GM12873 (cell line): ENCODE data around the gene JAZF1.

Experiments
- TF ChIP-seq, protein P1 (sequence below): IDR thresholded peaks from 2 replicates; pipeline ENCODE4 v1.5.1; 2012; ENCODE audit warnings: low read depth, mild to moderate bottlenecking, moderate library complexity, low read length, control low read depth; ENCODE audit not compliant: insufficient read depth; ENCODE audit errors: missing control alignments

The JAZF1 gene

DNA sequence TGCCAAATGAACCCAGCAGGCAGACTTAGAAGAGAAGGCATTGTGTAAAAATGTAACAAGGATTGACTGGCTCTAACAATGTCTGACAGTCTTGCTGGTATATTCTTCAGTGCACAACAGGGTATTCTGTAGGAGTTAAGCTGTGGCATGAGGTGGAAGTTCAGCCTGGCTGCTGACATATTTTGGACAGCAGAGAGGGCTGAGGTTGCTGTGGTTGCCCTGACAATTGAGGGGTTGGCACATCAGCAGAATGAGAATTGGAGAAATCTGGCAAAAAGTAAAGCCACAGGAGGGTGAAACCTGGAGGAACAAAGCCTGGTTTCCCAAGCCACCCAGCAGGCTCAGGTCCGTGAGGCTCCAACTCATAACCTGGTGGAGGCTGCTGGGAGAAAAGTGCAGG, 220.2 kb downstream of the JAZF1 start:
- TF ChIP-seq, protein P1, sequence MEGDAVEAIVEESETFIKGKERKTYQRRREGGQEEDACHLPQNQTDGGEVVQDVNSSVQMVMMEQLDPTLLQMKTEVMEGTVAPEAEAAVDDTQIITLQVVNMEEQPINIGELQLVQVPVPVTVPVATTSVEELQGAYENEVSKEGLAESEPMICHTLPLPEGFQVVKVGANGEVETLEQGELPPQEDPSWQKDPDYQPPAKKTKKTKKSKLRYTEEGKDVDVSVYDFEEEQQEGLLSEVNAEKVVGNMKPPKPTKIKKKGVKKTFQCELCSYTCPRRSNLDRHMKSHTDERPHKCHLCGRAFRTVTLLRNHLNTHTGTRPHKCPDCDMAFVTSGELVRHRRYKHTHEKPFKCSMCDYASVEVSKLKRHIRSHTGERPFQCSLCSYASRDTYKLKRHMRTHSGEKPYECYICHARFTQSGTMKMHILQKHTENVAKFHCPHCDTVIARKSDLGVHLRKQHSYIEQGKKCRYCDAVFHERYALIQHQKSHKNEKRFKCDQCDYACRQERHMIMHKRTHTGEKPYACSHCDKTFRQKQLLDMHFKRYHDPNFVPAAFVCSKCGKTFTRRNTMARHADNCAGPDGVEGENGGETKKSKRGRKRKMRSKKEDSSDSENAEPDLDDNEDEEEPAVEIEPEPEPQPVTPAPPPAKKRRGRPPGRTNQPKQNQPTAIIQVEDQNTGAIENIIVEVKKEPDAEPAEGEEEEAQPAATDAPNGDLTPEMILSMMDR, result no peak

DNA sequence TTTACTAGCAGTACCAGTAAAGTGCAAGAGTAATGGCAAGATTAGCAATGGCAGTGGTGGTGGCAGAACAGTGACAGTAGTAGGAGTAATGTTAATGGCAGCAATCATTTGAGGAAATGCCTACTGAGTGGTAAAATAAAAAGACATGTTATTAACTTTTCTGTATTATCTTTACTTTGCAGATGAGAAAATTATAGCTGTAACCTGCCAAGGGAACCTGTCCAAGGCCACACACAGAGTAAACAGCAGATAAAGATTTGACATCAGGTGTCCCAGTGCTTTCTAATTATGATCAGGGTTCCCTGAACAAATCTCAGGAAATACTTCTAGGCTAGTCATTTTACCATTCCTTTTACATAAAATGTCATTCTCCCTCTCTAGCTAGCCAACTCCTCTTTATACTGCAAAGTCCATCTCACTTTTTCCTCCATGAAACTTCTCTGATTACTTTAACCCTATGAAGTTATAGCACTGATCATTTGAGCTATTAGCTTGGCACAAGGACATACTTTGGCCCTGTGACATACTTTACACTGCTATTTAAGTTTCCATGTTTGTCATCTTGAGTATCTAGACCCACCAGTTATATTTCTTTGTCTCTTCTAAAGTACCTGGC, 221.6 kb downstream of the JAZF1 start:
- TF ChIP-seq, protein P1, result no peak

DNA sequence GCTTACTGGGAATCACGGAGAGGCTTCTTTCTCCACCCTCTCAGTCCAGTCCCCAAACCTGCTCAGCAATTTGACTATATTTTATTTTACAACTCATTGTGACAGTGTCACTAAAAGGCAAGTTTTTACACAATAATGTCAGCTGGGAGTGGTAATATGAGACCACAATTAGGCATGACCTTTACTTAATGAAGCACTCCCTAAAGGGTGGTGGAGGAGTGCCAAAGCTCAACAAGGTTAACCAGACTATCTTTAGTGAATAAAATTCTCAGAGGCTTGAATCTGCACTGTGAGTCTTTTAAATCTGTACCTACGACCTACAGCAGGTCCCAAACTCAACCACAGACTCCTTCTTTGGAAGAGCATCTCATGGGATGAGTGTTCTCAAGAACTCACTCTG, 225.0 kb downstream of the JAZF1 start:
- TF ChIP-seq, protein P1, result no peak

DNA sequence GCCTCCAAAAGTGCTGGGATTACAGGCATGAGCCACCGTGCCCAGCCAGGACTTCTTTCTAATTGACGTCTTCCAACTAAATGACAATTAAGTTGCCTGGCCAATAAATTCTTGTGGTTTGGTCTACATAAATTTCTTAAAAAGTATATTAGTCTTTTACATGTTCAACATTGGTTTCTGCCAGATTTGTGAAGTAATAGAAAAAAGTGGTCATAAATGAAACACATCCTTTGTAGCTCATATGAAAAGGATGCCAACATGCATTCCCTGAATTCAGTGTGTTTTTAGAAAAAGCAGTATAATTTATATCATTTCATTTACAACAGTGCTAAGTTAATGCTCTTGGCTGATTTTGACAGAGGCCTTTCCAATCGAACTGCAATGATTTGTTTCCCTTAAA, 225.6 kb downstream of the JAZF1 start:
- TF ChIP-seq, protein P1, result no peak

DNA sequence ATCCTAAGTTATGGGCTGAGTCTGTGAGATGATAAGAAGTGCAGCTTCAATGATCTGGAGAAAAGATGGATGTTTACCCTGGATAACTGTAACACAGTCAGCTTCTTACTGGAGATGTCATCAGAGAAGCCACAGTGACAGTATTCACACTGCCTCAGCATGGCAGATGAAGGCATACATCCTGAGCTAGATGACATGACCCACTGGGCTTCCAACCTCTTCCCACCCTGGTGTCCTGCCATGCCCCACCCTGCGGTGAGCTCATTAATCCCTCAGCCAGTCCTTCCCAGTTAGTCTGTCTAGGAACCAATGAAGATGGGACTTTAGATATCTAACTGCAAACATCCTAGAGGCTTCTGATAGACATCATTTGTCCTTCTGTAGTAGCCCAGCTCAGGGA, 226.8 kb downstream of the JAZF1 start:
- TF ChIP-seq, protein P1, result no peak

DNA sequence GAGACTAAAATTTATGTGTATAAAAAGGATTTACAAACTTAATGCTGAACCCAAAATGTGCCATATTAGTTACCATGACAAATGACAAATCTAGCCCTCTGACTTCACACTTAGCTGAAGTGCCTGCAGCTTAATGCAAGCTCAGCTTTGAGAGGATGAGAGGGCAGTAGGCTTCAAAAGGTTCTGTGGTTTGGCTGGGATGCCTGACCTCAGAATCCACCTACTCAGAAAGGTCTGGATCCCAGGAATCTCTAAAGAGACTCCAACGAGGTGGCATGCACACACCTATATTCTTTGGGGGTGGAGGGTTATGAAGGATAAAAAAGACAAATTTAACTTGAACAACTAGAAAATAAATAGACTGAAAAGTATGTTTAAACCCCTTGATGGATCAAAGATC, 227.2 kb downstream of the JAZF1 start:
- TF ChIP-seq, protein P1, result no peak

DNA sequence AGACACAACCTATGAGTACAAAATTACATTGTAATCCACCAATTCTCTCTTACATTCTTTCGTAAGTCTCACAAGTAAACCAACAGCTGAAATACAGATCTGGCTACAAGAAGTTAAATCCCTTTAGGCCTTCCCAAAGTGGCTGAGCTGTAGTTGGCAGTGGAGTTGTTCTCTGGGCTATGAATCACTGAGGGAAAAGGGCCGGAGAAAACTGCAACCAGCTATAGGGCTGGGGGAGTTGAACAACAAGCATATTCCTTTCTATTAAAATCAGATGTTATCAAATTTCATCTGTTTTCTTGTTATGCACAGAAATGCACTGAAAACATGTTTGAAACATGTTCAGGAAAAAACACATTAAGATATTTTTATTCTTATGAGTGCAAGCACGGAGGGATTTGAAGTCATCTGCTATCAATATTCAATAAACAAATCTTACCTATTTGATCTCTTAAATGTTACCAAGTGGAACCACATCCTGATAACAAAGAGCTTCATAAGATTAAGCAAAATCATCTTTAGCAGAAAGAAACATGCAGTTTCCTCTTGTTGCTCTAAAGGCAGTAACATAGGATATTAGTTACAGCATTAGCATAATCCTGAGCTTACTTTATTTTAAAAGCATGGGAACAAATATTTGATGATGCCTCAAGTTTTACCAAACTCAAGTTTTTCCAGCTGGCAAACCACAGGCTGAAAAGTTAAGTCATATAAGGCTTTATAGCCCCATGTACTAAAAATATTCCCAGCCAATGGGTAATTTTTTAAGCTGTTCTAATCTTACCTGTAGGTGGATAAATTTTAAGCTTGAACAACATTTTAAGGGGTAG, 227.9 kb downstream of the JAZF1 start:
- TF ChIP-seq, protein P1, result no peak
